H9 (cell line): ENCODE data around the gene TSPAN9. TPM values are rescaled to one million over a fixed set of nuclear protein-coding genes. Genes with fewer than 3 reads are reported as not detected.

Experiments
- DNase-seq: peaks from one replicate; pipeline ENCODE4 v3.0.0-alpha.2; 2017
- H2AFZ ChIP-seq: one replicate; pipeline ENCODE4 v1.6.1; 2013; ENCODE audit warnings: mild to moderate bottlenecking, low read length, control low read depth, moderate library complexity
- H2AK5ac ChIP-seq: 2 replicates; pipeline ENCODE4 v1.6.1; 2013; ENCODE audit warnings: low read length, control low read depth, mixed read lengths; ENCODE audit not compliant: insufficient read length
- H2BK120ac ChIP-seq: one replicate; pipeline ENCODE4 v1.6.1; 2013; ENCODE audit warnings: low read depth, mild to moderate bottlenecking, low read length, control low read depth, inconsistent platforms; ENCODE audit not compliant: poor library complexity, severe bottlenecking
- H2BK12ac ChIP-seq: 2 replicates; pipeline ENCODE4 v1.6.1; 2013; ENCODE audit warnings: low read length, control low read depth, mixed read lengths, low read depth; ENCODE audit not compliant: insufficient read length
- H2BK15ac ChIP-seq: 2 replicates; pipeline ENCODE4 v1.6.1; 2013; ENCODE audit warnings: low read depth, low read length, control low read depth
- H2BK20ac ChIP-seq: one replicate; pipeline ENCODE4 v1.6.1; 2013; ENCODE audit warnings: low read depth, mild to moderate bottlenecking, low read length, control low read depth, inconsistent platforms; ENCODE audit not compliant: poor library complexity, severe bottlenecking
- H2BK5ac ChIP-seq: 2 replicates; pipeline ENCODE4 v1.6.1; 2013; ENCODE audit warnings: low read length, control low read depth, mixed read lengths; ENCODE audit not compliant: insufficient read length
- H3K14ac ChIP-seq: 2 replicates; pipeline ENCODE4 v1.6.1; 2013; ENCODE audit warnings: low read length, control low read depth; ENCODE audit not compliant: insufficient read depth
- H3K18ac ChIP-seq: 2 replicates; pipeline ENCODE4 v1.6.1; 2013; ENCODE audit warnings: low read depth, mild to moderate bottlenecking, mixed read lengths, low read length, control low read depth; ENCODE audit not compliant: insufficient read length
- H3K23ac ChIP-seq: 2 replicates; pipeline ENCODE4 v1.6.1; 2013; ENCODE audit warnings: low read length, control low read depth, mixed read lengths, low read depth; ENCODE audit not compliant: insufficient read length
- H3K23me2 ChIP-seq: 2 replicates; pipeline ENCODE4 v1.6.1; 2013; ENCODE audit warnings: low read depth, mild to moderate bottlenecking, mixed read lengths, low read length, control low read depth; ENCODE audit not compliant: insufficient read length, poor library complexity, severe bottlenecking
- H3K27ac ChIP-seq: 2 replicates; pipeline ENCODE4 v1.5.1; 2013; ENCODE audit warnings: low read length, control low read depth, mixed read lengths, low read depth; ENCODE audit not compliant: insufficient read length
- H3K27me3 ChIP-seq: 2 replicates; pipeline ENCODE4 v1.6.1; 2013; ENCODE audit warnings: low read length, control low read depth, inconsistent platforms; ENCODE audit not compliant: insufficient read depth
- H3K4ac ChIP-seq: 2 replicates; pipeline ENCODE4 v1.6.1; 2013; ENCODE audit warnings: low read depth, mild to moderate bottlenecking, control low read depth, inconsistent platforms, low read length, moderate library complexity
- H3K4me1 ChIP-seq: 2 replicates; pipeline ENCODE4 v1.6.1; 2013; ENCODE audit warnings: low read length, control low read depth, inconsistent platforms; ENCODE audit not compliant: insufficient read depth
- H3K4me2 ChIP-seq: 2 replicates; pipeline ENCODE4 v1.6.1; 2013; ENCODE audit warnings: low read length, control low read depth, mixed read lengths; ENCODE audit not compliant: insufficient read length, insufficient read depth
- H3K56ac ChIP-seq: 2 replicates; pipeline ENCODE4 v1.6.1; 2013; ENCODE audit warnings: low read depth, mild to moderate bottlenecking, mixed read lengths, low read length, control low read depth; ENCODE audit not compliant: insufficient read length
- H3K79me1 ChIP-seq: 2 replicates; pipeline ENCODE4 v1.6.1; 2013; ENCODE audit warnings: low read depth, mild to moderate bottlenecking, moderate library complexity, low read length, control low read depth, inconsistent platforms; ENCODE audit not compliant: insufficient read depth, poor library complexity, severe bottlenecking
- H3K79me2 ChIP-seq: 2 replicates; pipeline ENCODE4 v1.6.1; 2013; ENCODE audit warnings: low read length, control low read depth, inconsistent platforms; ENCODE audit not compliant: insufficient read depth
- H3K9ac ChIP-seq: 2 replicates; pipeline ENCODE4 v1.6.1; 2013; ENCODE audit warnings: low read length, control low read depth, mixed read lengths; ENCODE audit not compliant: insufficient read length; ENCODE audit errors: extremely low read depth
- H3K9me3 ChIP-seq: one replicate; pipeline ENCODE4 v1.6.1; 2013; ENCODE audit warnings: low read depth, low read length, inconsistent platforms; ENCODE audit not compliant: control insufficient read depth
- H3T11ph ChIP-seq: one replicate; pipeline ENCODE4 v1.6.1; 2013; ENCODE audit warnings: mild to moderate bottlenecking, low read length, control low read depth, inconsistent platforms
- H4K20me1 ChIP-seq: one replicate; pipeline ENCODE4 v1.6.1; 2013; ENCODE audit not compliant: control insufficient read depth, insufficient read length, insufficient read depth
- H4K5ac ChIP-seq: 2 replicates; pipeline ENCODE4 v1.6.1; 2013; ENCODE audit warnings: low read depth, mild to moderate bottlenecking, mixed read lengths, low read length, control low read depth; ENCODE audit not compliant: insufficient read length
- H4K8ac ChIP-seq: replicated peaks from 2 replicates; pipeline ENCODE4 v1.6.1; 2013; ENCODE audit warnings: low read length, control low read depth, mixed read lengths, low read depth; ENCODE audit not compliant: insufficient read length
- H4K91ac ChIP-seq: 2 replicates; pipeline ENCODE4 v1.6.1; 2013; ENCODE audit warnings: low read depth, mild to moderate bottlenecking, moderate library complexity, mixed read lengths, low read length, control low read depth; ENCODE audit not compliant: insufficient read length
- H3K27ac Mint-ChIP-seq, 3 experiments: 2 replicates in 2 of 3; 3 replicates in 1 of 3; pipeline ENCODE4 v1.8.0; 2020 to 2021; ENCODE audit warnings: mixed read lengths in 3 of 3, mild to moderate bottlenecking in 1 of 3, moderate library complexity in 1 of 3
- H3K27me3 Mint-ChIP-seq: 2 replicates; pipeline ENCODE4 v1.8.0; 2021; ENCODE audit warnings: low read depth, mild to moderate bottlenecking, moderate library complexity, mixed read lengths
- H3K36me3 Mint-ChIP-seq, 3 experiments: 2 replicates in 2 of 3; 3 replicates in 1 of 3; pipeline ENCODE4 v1.8.0; 2020 to 2021; ENCODE audit warnings: low read depth in 3 of 3, mixed read lengths in 3 of 3; ENCODE audit not compliant: insufficient read depth in 1 of 3
- H3K4me1 Mint-ChIP-seq, 2 experiments: 2 replicates each; pipeline ENCODE4 v1.8.0; 2020; ENCODE audit warnings: mixed read lengths in 2 of 2
- H3K4me3 Mint-ChIP-seq, 2 experiments: 2 replicates in 1 of 2; 3 replicates in 1 of 2; pipeline ENCODE4 v1.8.0; 2020 to 2021; ENCODE audit warnings: mild to moderate bottlenecking in 2 of 2, mixed read lengths in 2 of 2, moderate library complexity in 1 of 2
- H3K9me3 Mint-ChIP-seq, 2 experiments: 2 replicates in 1 of 2; 3 replicates in 1 of 2; pipeline ENCODE4 v1.8.0; 2020; ENCODE audit warnings: mild to moderate bottlenecking in 2 of 2, mixed read lengths in 2 of 2, moderate library complexity in 1 of 2
- WGBS: extraction: QIAGEN DNeasy Blood & Tissue Kit; methylation state at CpG from one replicate; pipeline ENCODE4 v1.1.7; 2013; ENCODE audit warnings: missing lambda C conversion rate, low lambda C conversion rate, mixed read lengths; ENCODE audit not compliant: insufficient read length; ENCODE audit errors: extremely low coverage; 5-methylcytosine and 5-hydroxymethylcytosine counted together
- total RNA-seq: library from RNA; stranded (reverse); gene quantifications from 2 replicates; pipeline ENCODE4 v1.2.1, GENCODE V29; 2021
- TF ChIP-seq, protein P1 (sequence below): fragments of 200-600 bp; sonication (generic); conservative IDR thresholded peaks from 3 replicates; pipeline ENCODE4 v1.8.0; 2021; ENCODE audit warnings: antibody characterized with exemption, mild to moderate bottlenecking

The TSPAN9 gene
- total RNA-seq, 1 experiment from 2014 or later = 19.0 TPM

DNA sequence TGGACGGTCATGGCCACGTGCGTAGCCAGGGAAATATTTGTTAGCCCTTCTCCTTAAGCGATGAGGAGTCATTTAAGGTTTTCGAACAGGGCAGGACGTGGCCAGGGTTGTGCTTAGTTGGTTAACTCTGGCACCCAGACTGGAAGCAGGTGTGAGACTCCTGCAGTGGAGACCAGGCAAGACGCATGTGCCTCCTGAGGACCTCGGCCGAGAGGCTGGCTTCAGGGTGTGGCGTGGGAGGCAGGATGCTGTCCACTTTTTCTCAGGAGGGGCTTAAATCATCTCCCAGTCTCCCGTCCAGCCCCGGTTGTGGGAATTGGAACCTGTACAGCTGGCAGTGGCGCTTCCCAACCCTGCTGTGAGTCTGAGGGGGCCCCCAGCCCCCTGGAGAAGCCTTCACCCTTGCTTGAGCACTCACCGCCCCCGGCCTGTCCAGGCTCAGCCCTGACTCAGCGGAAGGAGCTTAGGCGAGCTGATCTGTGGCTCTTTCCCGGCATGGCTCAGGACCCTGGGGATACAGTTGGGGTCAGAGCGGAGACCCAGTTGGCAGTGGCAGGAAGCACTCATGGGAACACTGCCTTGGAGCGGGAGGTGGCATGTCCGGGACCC is 46.3 kb upstream of the TSPAN9 start:
- TF ChIP-seq, protein P1, sequence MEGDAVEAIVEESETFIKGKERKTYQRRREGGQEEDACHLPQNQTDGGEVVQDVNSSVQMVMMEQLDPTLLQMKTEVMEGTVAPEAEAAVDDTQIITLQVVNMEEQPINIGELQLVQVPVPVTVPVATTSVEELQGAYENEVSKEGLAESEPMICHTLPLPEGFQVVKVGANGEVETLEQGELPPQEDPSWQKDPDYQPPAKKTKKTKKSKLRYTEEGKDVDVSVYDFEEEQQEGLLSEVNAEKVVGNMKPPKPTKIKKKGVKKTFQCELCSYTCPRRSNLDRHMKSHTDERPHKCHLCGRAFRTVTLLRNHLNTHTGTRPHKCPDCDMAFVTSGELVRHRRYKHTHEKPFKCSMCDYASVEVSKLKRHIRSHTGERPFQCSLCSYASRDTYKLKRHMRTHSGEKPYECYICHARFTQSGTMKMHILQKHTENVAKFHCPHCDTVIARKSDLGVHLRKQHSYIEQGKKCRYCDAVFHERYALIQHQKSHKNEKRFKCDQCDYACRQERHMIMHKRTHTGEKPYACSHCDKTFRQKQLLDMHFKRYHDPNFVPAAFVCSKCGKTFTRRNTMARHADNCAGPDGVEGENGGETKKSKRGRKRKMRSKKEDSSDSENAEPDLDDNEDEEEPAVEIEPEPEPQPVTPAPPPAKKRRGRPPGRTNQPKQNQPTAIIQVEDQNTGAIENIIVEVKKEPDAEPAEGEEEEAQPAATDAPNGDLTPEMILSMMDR = no peak
- Histone ChIP-seq H3T11ph (no peak overlapping the region), H3K56ac (no peak overlapping the region), H2BK12ac (no peak overlapping the region), H2BK120ac (no peak overlapping the region), H3K4me2 (no peak overlapping the region), H3K18ac (no peak overlapping the region), H4K91ac (no peak overlapping the region), H3K9me3 (no peaks in the 10 kb centered on the region), H2AK5ac (no peak overlapping the region), H3K4ac (no peak overlapping the region), H3K27me3 (no peaks in the 10 kb centered on the region), H2AFZ (no peak overlapping the region), H3K79me1 (no peaks in the 10 kb centered on the region), H2BK20ac (no peak overlapping the region), H3K27ac (no peak overlapping the region), H3K23ac (no peak overlapping the region), H3K79me2 (no peaks in the 10 kb centered on the region), H2BK15ac (no peak overlapping the region), H2BK5ac (no peak overlapping the region), H3K4me1 (no peaks in the 10 kb centered on the region), H3K14ac (no peak overlapping the region), H4K20me1 (no peaks in the 10 kb centered on the region), H3K9ac (no peak overlapping the region), H4K8ac (no peak overlapping the region), H4K5ac (no peak overlapping the region), H3K23me2 (no peaks in the 10 kb centered on the region)
- Mint-ChIP-seq H3K4me3 (no peak overlapping the region), H3K27me3 (no peaks in the 10 kb centered on the region; the same call in 1 of the 2 replicates), H3K36me3 (peaks cover 7 to 68% (median 45%) of the 10 kb centered on the region in 3 experiments; a peak in 6 of 7 replicates), H3K27ac (peak overlapping the region in 2 of 3 experiments; percentile 14 to 89; a peak in 2 of 7 replicates), H3K9me3 (no peaks in the 10 kb centered on the region), H3K4me1 (peaks cover 7 to 15% of the 10 kb centered on the region in 2 experiments)
- no CpG with 5 or more reads among the region's 21 CpGs for WGBS
- DNase-seq = no peak
